ENCODE results near the gene FIBIN. TPM values are rescaled to one million over a fixed set of nuclear protein-coding genes. Genes with fewer than 3 reads are reported as not detected.

The FIBIN gene
- total RNA-seq, 1 donor from 2014 or later = 0.09 TPM

GRCh38 chr11:26947379-26947844 lies 46.5 kb upstream of the FIBIN start:
- H3K36me3 ChIP-seq = no peaks in the 10 kb centered on the region
- H3K4me3 ChIP-seq = no peak overlapping the region
- peaks cover 5% of the 10 kb centered on the region for H3K4me1 Mint-ChIP-seq
- H3K4me2 ChIP-seq = no peak overlapping the region
- H2AFZ ChIP-seq (replicated peaks) = no peak overlapping the region
- no peaks in the 10 kb centered on the region for H3F3A ChIP-seq (ENCODE audit: low read depth)
- no peaks in the 10 kb centered on the region for H3K79me2 ChIP-seq (ENCODE audit: low read depth)
- no peak for DNase-seq (ENCODE audit: low spot score)
- H3K27ac Mint-ChIP-seq = no peak overlapping the region
- H3K9me3 ChIP-seq (ENCODE audit: low read depth) = no peaks in the 10 kb centered on the region
- peaks cover 12% of the 10 kb centered on the region for H3K27me3 Mint-ChIP-seq (ENCODE audit: insufficient read depth, low read depth)
- H3K27ac ChIP-seq = no peak overlapping the region
- H3K4me1 ChIP-seq = peaks cover 14% of the 10 kb centered on the region
- TF ChIP-seq EZH2 (IDR thresholded peaks at IDR 0.05) = no peak
- TF ChIP-seq, protein P1, sequence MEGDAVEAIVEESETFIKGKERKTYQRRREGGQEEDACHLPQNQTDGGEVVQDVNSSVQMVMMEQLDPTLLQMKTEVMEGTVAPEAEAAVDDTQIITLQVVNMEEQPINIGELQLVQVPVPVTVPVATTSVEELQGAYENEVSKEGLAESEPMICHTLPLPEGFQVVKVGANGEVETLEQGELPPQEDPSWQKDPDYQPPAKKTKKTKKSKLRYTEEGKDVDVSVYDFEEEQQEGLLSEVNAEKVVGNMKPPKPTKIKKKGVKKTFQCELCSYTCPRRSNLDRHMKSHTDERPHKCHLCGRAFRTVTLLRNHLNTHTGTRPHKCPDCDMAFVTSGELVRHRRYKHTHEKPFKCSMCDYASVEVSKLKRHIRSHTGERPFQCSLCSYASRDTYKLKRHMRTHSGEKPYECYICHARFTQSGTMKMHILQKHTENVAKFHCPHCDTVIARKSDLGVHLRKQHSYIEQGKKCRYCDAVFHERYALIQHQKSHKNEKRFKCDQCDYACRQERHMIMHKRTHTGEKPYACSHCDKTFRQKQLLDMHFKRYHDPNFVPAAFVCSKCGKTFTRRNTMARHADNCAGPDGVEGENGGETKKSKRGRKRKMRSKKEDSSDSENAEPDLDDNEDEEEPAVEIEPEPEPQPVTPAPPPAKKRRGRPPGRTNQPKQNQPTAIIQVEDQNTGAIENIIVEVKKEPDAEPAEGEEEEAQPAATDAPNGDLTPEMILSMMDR (IDR thresholded peaks at IDR 0.05) = no peak
- TF ChIP-seq EZH2phosphoT487 (IDR thresholded peaks at IDR 0.05) = no peak
- H3K4me3 Mint-ChIP-seq = no peak overlapping the region
- H3K27me3 ChIP-seq = no peaks in the 10 kb centered on the region
- no peak overlapping the region for H3K9ac ChIP-seq
- H4K20me1 ChIP-seq (ENCODE audit: low read depth) = no peaks in the 10 kb centered on the region
- peaks cover 10% of the 10 kb centered on the region for H3K9me3 Mint-ChIP-seq
- no peaks in the 10 kb centered on the region for H3K36me3 Mint-ChIP-seq

- Histone ChIP-seq H3K27me3 (no peaks in the 10 kb centered on the region), H4K20me1 (ENCODE audit: low read depth) (no peaks in the 10 kb centered on the region), H3F3A (ENCODE audit: low read depth) (no peaks in the 10 kb centered on the region), H3K9me3 (ENCODE audit: low read depth) (no peaks in the 10 kb centered on the region), H3K79me2 (ENCODE audit: low read depth) (no peaks in the 10 kb centered on the region), H3K9ac (no peak overlapping the region), H3K4me2 (no peak overlapping the region), H2AFZ (replicated peaks) (no peak overlapping the region), H3K27ac (no peak overlapping the region), H3K4me3 (no peak overlapping the region), H3K36me3 (no peaks in the 10 kb centered on the region), H3K4me1 (peaks cover 14% of the 10 kb centered on the region)
- TF ChIP-seq EZH2 (IDR thresholded peaks at IDR 0.05) (no peak), EZH2phosphoT487 (IDR thresholded peaks at IDR 0.05) (no peak)
- TF ChIP-seq, protein P1 (IDR thresholded peaks at IDR 0.05) = no peak
- Mint-ChIP-seq H3K4me3 (no peak overlapping the region), H3K4me1 (peaks cover 5% of the 10 kb centered on the region), H3K9me3 (peaks cover 3% of the 10 kb centered on the region), H3K36me3 (no peaks in the 10 kb centered on the region), H3K27ac (no peak overlapping the region), H3K27me3 (ENCODE audit: insufficient read depth, low read depth) (peaks cover 15% of the 10 kb centered on the region)
- peak; percentile 13 for DNase-seq (ENCODE audit: low spot score)
Observed at GRCh38 chr11:26947904-26948639, 45.8 kb upstream of the FIBIN start.

- no peak overlapping the region for H3K9ac ChIP-seq
Observed at GRCh38 chr11:26948881-26949280, 45.0 kb upstream of the FIBIN start.

More at GRCh38 chr11:26948881-26949280, 45.0 kb upstream of the FIBIN start:
- peaks cover 9% of the 10 kb centered on the region for H3K27me3 Mint-ChIP-seq (ENCODE audit: insufficient read depth, low read depth)
- Histone ChIP-seq H3K4me3 (no peak overlapping the region), H3K4me2 (no peak overlapping the region), H3K79me2 (ENCODE audit: low read depth) (no peaks in the 10 kb centered on the region), H2AFZ (replicated peaks) (no peak overlapping the region), H3K27me3 (no peaks in the 10 kb centered on the region), H3F3A (ENCODE audit: low read depth) (no peaks in the 10 kb centered on the region), H4K20me1 (ENCODE audit: low read depth) (no peaks in the 10 kb centered on the region), H3K9me3 (ENCODE audit: low read depth) (no peaks in the 10 kb centered on the region), H3K36me3 (no peaks in the 10 kb centered on the region), H3K4me1 (peaks cover 14% of the 10 kb centered on the region), H3K27ac (no peak overlapping the region)
- H3K9me3 Mint-ChIP-seq = peaks cover 3% of the 10 kb centered on the region
- H3K4me3 Mint-ChIP-seq = no peak overlapping the region
- no peak for TF ChIP-seq EZH2phosphoT487 (IDR thresholded peaks at IDR 0.05)
- no peak for TF ChIP-seq EZH2 (IDR thresholded peaks at IDR 0.05)
- TF ChIP-seq, protein P1 (IDR thresholded peaks at IDR 0.05) = no peak
- H3K4me1 Mint-ChIP-seq = peaks cover 1% of the 10 kb centered on the region
- no peaks in the 10 kb centered on the region for H3K36me3 Mint-ChIP-seq
- no peak for DNase-seq (ENCODE audit: low spot score)
- no peak overlapping the region for H3K27ac Mint-ChIP-seq
